Lung (tissue), 12 donors: ENCODE measurements around the gene SARDH. TPM values are rescaled to one million over a fixed set of nuclear protein-coding genes. Genes with fewer than 3 reads are reported as not detected.

Experiments
- ATAC-seq: fragments of 200-7000 bp; cut with Tn5 transposase; one replicate; pipeline ENCODE4 v1.9.1; 2020; ENCODE audit warnings: moderate number of reproducible peaks; ENCODE audit not compliant: insufficient read depth, low FRiP score
- DNase-seq, 3 donors: peaks; one replicate each; pipeline ENCODE4 v3.0.0-alpha.2; 2013 to 2017
- H3K27ac ChIP-seq, 2 donors: one replicate each; pipeline ENCODE4 v1.5.1; 2013; ENCODE audit warnings: mild to moderate bottlenecking in 2 of 2, moderate library complexity in 2 of 2, control low read depth in 1 of 2, inconsistent platforms in 1 of 2, low read depth in 1 of 2, low read length in 1 of 2
- H3K27me3 ChIP-seq, 3 donors: one replicate each; pipeline ENCODE4 v1.5.1; 2013; ENCODE audit warnings: low read length in 2 of 3; ENCODE audit not compliant: control insufficient read depth in 3 of 3, insufficient read depth in 3 of 3
- H3K36me3 ChIP-seq, 4 donors: one replicate each; pipeline ENCODE4 v1.5.1; 2013; ENCODE audit warnings: low read length in 4 of 4, mild to moderate bottlenecking in 1 of 4, moderate library complexity in 1 of 4; ENCODE audit not compliant: control insufficient read depth in 4 of 4, insufficient read depth in 4 of 4
- H3K4me1 ChIP-seq, 5 donors: one replicate each; pipeline ENCODE4 v1.5.1; 2013; ENCODE audit warnings: low read length in 5 of 5, mild to moderate bottlenecking in 2 of 5, moderate library complexity in 1 of 5; ENCODE audit not compliant: control insufficient read depth in 5 of 5, insufficient read depth in 5 of 5
- H3K4me3 ChIP-seq: one replicate; pipeline ENCODE4 v1.5.1; 2013; ENCODE audit warnings: mild to moderate bottlenecking, control low read depth, moderate library complexity
- H3K9ac ChIP-seq, 2 donors: one replicate each; pipeline ENCODE4 v1.5.1; 2013; ENCODE audit warnings: low read length in 2 of 2, control low read depth in 1 of 2; ENCODE audit not compliant: insufficient read depth in 1 of 2
- H3K9me3 ChIP-seq, 4 donors: one replicate each; pipeline ENCODE4 v1.5.1; 2013; ENCODE audit warnings: low read length in 3 of 4, mild to moderate bottlenecking in 1 of 4, moderate library complexity in 1 of 4; ENCODE audit not compliant: control insufficient read depth in 4 of 4, insufficient read depth in 3 of 4
- CTCF ChIP-seq: IDR thresholded peaks from 2 replicates; pipeline ENCODE4 v1.5.1; 2012; ENCODE audit warnings: mild to moderate bottlenecking; ENCODE audit errors: control extremely low read depth, extremely low read depth
- WGBS, 2 donors: extraction: QIAGEN DNeasy Blood & Tissue Kit; methylation state at CpG; one replicate each; pipeline ENCODE4 v1.1.7; 2013; 5-methylcytosine and 5-hydroxymethylcytosine counted together
- polyA plus RNA-seq, 2 donors: library from polyadenylated mRNA; stranded (reverse); fragments of 200-250 nt; gene quantifications; one replicate each; pipeline ENCODE4 v1.2.1, GENCODE V29; 2013
- total RNA-seq, 2 donors: library from RNA; depleted of rRNA in 1 of 2; stranded (reverse); fragments of >200 nt in 1 of 2; gene quantifications; one replicate each; pipeline ENCODE4 v1.2.1, GENCODE V29; 2014 to 2021
- donor health status: control.
- donor health status: control.
- donor health status: Bipolar disorder and iron deficiency.
- donor health status: healthy.
- donor health status: DM: yes; HTN: yes; CAD: no.

SARDH gene
- total and polyA plus RNA-seq, 4 donors, result 1.8 to 8.4 (median 4.7) TPM

- Histone ChIP-seq H3K36me3 (peaks cover 0 to 4% (median 0%) of the 10 kb centered on the region in 4 donors), H3K4me1 (peaks cover 0 to 44% (median 16%) of the 10 kb centered on the region in 5 donors), H3K27me3 (no peaks in the 10 kb centered on the region), H3K4me3 (no peak overlapping the region), H3K9me3 (no peaks in the 10 kb centered on the region), H3K27ac (peak overlapping the region in 1 of 2 donors; percentile 44), H3K9ac (peak overlapping the region in 1 of 2 donors; percentile 17)
- 57 to 74% methylated on average over 12 of the region's 12 CpGs for WGBS, 2 donors
- TF ChIP-seq CTCF, result no peak
- ATAC-seq (no peak), DNase-seq (peak in 2 of 3 donors; percentile 13 to 23)
These were observed 31.7 kb downstream of the SARDH start for GRCh38 chr9:133706307-133707050.

GRCh38 chr9:133705576-133705975 lies 32.6 kb downstream of the SARDH start:
- no peak for ATAC-seq
- WGBS, 2 donors, result 90 to 96% methylated on average over 10 of the region's 10 CpGs

GRCh38 chr9:133704711-133705181 lies 33.4 kb downstream of the SARDH start:
- ATAC-seq (no peak), DNase-seq (no peak)
- Histone ChIP-seq H3K27ac (no peak overlapping the region), H3K27me3 (no peaks in the 10 kb centered on the region), H3K4me3 (no peak overlapping the region), H3K36me3 (no peaks in the 10 kb centered on the region), H3K9ac (no peak overlapping the region), H3K9me3 (no peaks in the 10 kb centered on the region), H3K4me1 (peaks cover 0 to 43% (median 18%) of the 10 kb centered on the region in 5 donors)
- TF ChIP-seq CTCF, result no peak
- 91 to 95% methylated on average over 23 of the region's 23 CpGs for WGBS, 2 donors

More at GRCh38 chr9:133705576-133705975, 32.6 kb downstream of the SARDH start:
- H3K9me3 ChIP-seq, result no peaks in the 10 kb centered on the region
- TF ChIP-seq CTCF, result no peak
- no peaks in the 10 kb centered on the region for H3K27me3 ChIP-seq
- H3K4me1 ChIP-seq, result peaks cover 0 to 42% (median 18%) of the 10 kb centered on the region in 5 donors
- H3K4me3 ChIP-seq, result no peak overlapping the region
- H3K9ac ChIP-seq, result no peak overlapping the region
- no peaks in the 10 kb centered on the region for H3K36me3 ChIP-seq
- H3K27ac ChIP-seq, result no peak overlapping the region
- no peak for DNase-seq
